GM19438 (cell line): ENCODE results near the gene OR5AS1.
"Not testable (repeated sequence)": the region's sequence is repeated elsewhere in the genome, so short reads cannot be mapped to it uniquely, and the experiment has no call there.

Experiments used
- ATAC-seq: cut with Tn5 transposase; IDR thresholded peaks from one replicate; pipeline ENCODE4 v1.9.1; 2021; ENCODE audit warnings: low read depth; ENCODE audit not compliant: unreplicated experiment

The OR5AS1 gene

GRCh38 chr11:56027354-56027753, at the start of gene OR5AS1:
Gene OR5AS1 (plus strand): TSS chr11:56027654. CDS start chr11:56030419, 2,765 bp downstream.
- no peak for ATAC-seq

- no peak for ATAC-seq
Observed at GRCh38 chr11:55994525-55994924, 32.9 kb upstream of the OR5AS1 start, which contains the start of gene OR5F1. Gene OR5F1 (minus strand): TSS chr11:55994625. CDS start chr11:55994625, 0 bp downstream.

- no peak for ATAC-seq
Observed at GRCh38 chr11:56010716-56011115, 16.7 kb upstream of the OR5AS1 start.

GRCh38 chr11:56013805-56014204, 13.6 kb upstream of the OR5AS1 start:
- ATAC-seq, result no peak

- ATAC-seq, result no peak
Observed at GRCh38 chr11:56045538-56045937, 18.1 kb downstream of the OR5AS1 start.

GRCh38 chr11:56048480-56048879, 21.0 kb downstream of the OR5AS1 start:
- no peak for ATAC-seq

- ATAC-seq, result no peak
Observed at GRCh38 chr11:56049487-56049886, 22.0 kb downstream of the OR5AS1 start.

- not testable (repeated sequence) for ATAC-seq
Observed at GRCh38 chr11:56056366-56056765, 28.9 kb downstream of the OR5AS1 start.

GRCh38 chr11:56057661-56058237, 30.3 kb downstream of the OR5AS1 start:
- ATAC-seq, result not testable (repeated sequence)

- not testable (repeated sequence) for ATAC-seq
Observed at GRCh38 chr11:56058260-56058780, 30.9 kb downstream of the OR5AS1 start.

GRCh38 chr11:56066980-56067379, 39.5 kb downstream of the OR5AS1 start:
- ATAC-seq, result no peak
